Activated naive CD8-positive, alpha-beta T cell treated with anti-CD3 and anti-CD28 coated beads, Interleukin-2, amount 50 U/mL, for 16 hours (primary cell): ENCODE results near the gene SH3BGRL.

ENCODE experiments used
- DNase-seq: peaks from one replicate; pipeline ENCODE4 v3.0.0-alpha.2; 2020; ENCODE audit warnings: low read depth, low spot score

The SH3BGRL gene

DNA sequence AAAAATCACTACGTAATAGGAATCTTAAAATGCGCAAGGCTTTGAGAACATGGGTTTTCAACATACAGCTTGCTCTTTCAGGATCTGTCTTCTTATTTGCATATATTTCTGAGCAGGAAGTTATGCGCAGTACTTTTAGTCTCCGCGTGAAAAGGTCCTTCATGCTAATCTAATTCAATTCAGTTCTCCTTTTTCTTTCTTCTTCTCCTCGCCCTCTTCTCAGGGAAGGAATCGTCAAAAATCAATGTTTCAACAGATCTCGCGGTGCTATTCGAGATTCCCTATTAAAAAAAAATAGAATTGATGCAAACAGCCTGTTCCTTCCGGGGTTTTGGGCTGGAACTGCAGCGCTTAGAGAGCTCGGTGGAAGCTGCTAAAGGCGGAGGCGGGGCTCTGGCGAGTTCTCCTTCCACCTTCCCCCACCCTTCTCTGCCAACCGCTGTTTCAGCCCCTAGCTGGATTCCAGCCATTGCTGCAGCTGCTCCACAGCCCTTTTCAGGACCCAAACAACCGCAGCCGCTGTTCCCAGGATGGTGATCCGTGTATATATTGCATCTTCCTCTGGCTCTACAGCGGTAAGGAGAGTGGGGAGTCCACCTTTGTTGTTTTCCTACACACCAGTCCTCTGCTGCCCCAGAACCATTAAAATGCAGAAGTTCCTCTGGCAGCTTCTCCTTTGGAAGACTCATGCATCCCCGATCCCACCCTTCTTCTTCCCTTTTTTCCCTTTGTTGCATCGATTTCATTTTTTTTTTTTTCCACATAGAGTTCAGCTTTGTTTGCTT, at the start of gene SH3BGRL, which contains the start of gene HMGN5:
Gene SH3BGRL (plus strand): TSS at position 432 of the 785 bp plus-strand sequence. CDS start 99 bp downstream, at position 531.
Gene HMGN5 (minus strand): TSS at position 243 of the 785 bp plus-strand sequence. CDS start 80,364 bp downstream, outside the sequence.
- peak; percentile 15 for DNase-seq

DNA sequence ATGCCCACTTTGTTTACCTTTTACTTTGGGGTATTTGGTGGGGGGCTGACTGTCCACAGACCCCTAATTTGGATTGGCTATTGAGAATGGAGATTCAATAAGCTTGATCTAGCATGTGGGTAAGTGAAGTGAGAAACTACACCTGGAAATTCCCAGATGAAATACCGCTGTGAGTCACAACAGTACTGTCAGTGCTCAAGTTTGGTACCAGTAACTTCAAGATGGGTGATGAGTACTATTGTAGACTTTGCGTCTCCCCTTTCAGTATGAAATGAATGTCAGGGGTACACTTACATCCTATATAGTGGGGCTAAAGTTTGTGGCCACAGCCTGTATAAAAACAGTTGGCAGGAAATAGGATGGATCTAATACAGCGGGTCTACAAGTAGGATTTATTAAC, 33.5 kb upstream of the SH3BGRL start:
- no peak for DNase-seq

DNA sequence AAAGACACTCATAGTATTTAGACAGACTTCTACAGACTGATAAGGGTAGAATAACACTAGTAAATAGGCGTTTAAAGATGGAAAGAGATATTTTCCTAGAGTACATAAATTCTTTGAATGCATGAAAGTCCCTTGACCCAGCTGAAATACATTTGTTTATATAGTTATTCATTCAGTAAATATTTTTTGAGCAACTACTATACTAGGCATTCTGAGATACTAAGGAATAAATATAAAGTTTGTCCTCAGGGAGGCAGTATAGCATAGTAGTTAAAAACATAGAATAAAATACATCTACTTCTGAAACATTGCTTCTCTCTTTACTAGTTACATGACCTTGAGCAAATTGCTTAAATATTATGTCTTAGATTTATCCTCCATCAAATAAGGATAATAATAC, 27.6 kb upstream of the SH3BGRL start:
- DNase-seq = no peak

DNA sequence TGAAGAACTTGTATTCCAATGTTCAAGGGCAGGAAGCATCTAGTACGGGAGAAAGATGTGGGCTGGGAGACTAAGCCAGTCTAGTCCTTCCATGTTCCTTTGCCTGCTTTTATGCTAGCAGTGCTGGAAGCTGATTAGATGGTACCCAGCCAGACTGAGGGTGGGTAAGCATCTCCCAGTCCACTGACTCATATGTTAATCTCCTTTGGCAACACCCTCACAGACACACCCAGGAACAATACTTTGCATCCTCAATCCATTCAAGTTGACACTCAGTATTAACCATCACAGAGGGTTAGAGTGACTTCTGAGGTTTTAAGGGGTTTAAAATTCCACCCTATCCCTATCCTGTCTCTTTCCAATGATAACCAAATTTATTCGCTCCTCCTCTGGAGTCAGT, 6.6 kb upstream of the SH3BGRL start:
- no peak for DNase-seq

DNA sequence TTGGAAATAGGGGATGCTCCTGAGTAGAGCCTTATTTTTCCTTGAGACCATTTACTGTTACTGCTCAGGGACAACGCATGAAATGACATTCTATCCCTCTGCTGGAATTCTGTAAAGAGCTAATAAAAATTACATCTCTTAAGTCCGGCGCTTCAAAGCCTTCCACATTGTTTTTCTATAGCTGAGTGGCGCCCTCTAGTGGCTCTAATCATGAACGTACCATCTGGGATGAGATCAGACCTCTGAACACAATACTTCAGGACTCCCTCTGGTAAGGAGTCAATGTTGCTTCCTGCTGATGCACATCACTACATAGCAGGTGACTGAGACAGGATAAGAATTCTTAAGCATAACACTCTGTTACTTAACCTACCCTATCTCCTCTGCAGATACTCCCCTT, 6.2 kb upstream of the SH3BGRL start:
- DNase-seq = peak; percentile 3

DNA sequence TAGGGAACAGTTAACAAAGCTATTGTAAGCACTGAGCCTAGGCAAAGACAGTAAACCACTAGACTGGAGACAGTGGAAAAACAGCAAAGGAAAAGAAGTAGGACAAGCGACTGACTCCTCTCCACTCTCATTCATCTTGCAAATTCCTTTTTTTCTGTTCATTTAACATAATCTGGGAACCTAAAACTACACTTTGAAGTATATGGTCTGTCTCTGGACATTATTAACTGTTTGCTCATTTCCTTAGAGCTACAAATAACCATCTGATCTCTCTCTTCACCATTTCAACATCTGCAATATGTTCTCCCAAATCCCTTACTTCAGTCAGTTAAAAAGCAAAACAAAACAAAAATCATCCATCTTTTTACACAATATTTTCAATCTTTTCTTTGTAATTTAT, 831 bp upstream of the SH3BGRL start:
- DNase-seq = no peak

DNA sequence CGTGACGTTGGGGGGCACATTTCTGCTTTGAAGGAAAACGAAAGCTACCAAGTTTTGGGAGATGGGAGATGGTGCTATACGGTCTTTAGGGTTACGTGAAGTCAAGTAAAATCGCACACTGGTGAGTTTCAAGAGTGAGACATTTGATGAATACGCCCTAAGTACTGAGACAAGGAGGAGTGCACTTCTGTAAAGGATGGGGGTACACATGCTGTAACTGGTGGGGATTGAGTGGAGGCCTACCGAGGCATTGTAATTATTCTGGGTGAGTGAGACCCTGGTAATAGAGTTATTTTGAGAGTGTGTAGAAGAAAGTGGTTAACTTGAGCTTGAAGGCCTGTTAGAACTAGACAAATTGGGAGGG, 536 bp downstream of the SH3BGRL start:
- no peak for DNase-seq

DNA sequence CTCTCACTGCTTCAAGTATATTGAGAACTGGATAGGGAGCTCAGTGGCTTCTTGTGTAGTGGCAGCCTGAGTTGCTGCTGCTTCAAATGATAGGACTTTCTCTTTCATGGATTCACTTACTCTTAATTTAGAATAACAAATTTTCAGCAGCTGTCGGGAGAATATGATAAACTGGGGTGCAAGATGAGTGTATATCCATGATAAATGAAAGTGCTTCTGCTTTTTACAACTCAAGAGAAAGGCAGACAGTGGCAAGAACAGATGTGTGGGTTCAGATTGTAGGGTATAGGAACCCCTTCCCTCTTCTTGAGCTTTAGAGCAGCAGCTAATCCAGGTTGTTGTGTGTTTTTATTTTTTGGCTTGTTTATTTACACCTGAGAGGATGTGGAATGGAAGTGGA, 1.0 kb downstream of the SH3BGRL start:
- no peak for DNase-seq

DNA sequence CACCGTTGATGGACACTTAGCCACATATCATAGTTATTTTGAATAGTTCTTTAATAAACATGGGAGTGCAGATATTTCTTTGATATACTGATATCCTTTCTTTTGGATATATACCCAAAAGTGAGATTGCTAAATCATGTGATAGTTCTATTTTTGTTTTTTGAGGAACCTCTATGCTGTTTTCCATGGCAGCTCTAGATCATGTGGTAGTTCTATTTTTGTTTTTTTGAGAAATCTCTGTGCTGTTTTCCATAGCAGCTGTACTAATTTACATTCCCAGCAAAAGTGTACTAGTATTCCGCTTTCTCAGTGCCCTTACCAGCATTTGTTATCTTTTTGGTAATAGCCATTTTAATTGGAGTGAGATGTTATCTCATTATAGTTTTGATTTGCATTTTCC, 3.6 kb downstream of the SH3BGRL start:
- no peak for DNase-seq

DNA sequence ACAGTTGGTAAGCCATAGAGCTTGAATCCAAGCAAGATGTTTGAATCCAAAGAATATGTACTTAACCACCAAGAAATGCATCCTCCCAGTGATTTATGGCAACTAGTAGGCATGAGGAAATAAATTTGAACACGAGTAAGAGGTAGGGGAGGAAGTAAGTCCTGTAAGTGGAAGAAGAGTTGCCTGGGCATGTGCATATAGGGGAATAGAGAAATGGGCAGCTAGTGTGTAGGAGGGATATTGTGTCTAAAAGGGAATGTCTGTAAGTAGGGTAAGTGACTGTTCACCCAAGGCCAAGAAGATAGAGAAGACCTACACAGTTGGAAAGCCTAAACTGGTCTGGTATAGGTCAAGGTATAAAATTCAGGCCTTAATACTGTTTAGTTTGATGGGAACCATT, 4.6 kb downstream of the SH3BGRL start:
- DNase-seq = no peak

DNA sequence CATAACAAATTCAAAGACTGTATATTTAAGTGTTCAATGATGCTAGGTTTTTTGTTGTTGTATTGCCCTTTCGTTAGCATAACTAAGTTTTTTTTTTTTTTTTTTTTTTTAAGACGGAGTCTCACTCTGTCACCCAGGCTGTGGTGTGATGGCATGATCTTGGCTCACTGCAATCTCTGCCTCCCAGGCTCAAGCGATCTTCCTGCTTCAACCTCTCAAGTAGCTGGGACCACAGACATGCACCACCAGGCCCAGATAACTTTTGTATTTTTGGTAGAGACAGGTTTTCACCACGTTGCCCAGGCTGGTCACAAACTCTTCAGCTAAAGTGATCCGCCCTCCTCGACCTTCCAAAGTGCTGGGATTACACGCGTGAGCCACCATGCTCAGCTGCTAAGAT, 7.0 kb downstream of the SH3BGRL start:
- DNase-seq = no peak

DNA sequence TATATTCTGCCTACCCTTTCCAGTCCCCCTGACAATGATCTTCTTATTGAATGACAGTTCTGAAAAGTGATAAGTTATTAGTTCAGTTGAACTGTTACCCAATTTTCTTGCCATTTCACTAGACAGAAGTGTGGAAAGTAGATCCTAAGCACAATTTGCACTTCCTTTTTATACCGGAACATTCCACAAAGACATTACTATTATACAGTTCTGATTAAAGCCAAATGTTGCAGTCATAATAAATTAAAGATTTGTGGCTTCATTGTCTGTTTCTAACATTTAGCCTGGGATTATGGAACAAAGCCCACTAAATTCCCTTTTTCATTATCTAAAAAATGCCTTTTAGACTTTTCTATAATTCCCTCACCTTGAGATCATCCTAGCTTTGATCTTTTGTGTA, 13.8 kb downstream of the SH3BGRL start:
- DNase-seq = no peak

DNA sequence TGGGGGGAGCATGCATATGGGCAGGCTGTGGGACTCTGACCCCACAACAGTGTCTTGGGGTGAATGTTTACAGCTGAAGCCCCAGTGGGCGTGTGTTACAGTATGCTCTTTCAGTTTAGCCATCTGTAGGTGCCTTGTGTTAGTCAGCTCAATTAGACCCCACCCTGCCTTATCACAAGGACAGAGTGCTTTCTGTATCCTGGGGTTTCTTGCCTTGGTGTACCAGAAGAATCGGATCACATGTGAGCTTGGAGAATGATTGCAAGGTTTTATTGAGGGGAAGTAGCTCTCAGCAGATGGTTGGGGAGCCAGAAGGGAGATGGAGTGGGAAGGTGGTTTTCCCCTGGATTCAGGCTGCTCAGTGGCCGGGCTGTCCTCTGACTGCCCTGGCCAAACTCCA, 27.3 kb downstream of the SH3BGRL start:
- no peak for DNase-seq

DNA sequence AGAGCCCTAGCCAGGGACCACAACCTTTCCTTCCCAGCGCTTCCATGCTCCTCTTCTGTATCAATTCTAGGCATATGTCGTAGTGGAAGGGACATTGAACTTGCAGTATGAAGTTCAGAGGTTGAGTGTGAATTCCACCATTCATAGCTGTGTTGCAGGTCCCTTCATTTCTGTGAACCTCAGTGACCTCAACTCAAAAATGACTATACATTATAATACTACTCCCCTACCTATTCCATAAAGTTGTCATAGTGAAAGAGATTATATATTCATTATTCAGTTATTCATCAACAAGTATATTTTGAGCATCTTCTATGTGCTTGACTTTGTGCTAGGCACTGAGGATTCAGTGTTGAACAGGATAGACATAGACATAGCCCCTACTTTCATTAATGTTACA, 28.0 kb downstream of the SH3BGRL start:
- no peak for DNase-seq

DNA sequence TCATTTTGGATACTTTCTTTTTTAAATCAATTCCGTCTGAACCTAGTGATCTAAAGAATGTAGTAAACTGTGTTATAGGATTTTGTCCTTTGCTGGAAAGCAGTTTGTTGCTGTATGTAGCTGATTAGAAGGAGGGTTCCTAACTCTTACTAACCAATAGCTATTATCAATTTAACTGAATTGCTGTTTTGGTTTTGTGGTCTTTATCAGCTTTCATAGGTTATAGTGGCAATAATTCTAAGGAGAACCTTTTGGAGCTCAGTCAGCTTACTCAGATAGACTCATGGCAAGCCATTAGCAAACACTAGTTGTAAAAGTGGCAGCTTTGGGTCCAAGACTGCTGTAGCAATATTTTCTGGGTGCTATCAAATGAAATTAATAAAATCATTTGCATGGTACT, 29.6 kb downstream of the SH3BGRL start:
- DNase-seq = no peak

DNA sequence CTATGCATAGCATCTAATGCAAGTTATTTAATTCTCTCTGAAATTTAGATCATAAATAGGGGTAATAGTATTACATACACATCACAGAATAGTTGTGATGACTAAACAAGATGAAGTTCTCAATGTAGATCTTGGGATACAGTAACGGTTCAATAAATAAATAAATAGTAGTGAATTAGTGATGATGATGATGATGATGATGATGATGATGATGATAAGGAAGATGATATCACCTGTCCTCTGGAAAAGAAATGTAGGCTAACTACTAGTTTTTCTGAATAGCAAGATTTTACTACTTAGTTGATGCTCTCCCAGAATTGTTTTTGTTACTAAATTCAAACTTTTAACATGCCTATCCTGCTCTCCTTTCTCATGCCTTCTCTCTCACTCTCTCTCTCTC, 30.3 kb downstream of the SH3BGRL start:
- DNase-seq = no peak

DNA sequence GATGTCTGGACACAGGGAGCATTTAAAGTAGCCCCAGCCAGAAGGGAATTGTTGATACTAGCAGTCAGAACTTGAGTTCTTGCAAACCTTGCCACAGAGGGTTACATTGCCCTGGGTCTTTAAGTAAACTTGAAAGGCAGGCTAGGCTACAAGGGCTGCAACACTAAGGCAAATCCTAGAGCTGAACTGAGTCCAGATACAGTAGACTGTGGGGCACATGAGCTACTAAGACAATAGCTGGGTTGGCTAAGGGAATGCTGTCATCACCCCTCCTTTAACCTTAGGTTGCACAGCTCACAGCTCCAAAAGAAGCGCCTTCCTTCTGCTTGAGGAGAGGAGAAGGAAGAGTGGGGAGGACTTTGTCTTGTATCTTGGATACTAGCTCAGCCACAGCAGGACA, 35.6 kb downstream of the SH3BGRL start:
- DNase-seq = no peak

DNA sequence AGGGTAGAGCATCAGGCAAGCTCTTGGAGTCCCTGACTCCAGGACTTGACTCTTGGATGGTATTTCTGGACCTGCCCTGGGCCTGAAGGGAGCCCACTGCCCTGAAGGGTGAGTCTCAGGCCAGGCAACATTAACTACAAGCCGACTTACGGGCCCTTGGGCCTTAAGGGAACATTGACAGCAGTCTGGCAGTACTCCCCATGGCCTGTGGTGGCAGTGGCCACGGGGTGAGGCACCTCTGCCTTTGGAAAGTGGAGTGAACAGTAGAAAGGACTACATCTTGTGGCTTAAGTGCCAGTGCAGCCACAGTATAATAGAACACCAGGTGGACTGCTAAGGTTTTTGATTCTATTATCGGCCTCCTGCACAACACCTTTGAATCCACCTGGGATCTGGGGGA, 36.3 kb downstream of the SH3BGRL start:
- no peak for DNase-seq

DNA sequence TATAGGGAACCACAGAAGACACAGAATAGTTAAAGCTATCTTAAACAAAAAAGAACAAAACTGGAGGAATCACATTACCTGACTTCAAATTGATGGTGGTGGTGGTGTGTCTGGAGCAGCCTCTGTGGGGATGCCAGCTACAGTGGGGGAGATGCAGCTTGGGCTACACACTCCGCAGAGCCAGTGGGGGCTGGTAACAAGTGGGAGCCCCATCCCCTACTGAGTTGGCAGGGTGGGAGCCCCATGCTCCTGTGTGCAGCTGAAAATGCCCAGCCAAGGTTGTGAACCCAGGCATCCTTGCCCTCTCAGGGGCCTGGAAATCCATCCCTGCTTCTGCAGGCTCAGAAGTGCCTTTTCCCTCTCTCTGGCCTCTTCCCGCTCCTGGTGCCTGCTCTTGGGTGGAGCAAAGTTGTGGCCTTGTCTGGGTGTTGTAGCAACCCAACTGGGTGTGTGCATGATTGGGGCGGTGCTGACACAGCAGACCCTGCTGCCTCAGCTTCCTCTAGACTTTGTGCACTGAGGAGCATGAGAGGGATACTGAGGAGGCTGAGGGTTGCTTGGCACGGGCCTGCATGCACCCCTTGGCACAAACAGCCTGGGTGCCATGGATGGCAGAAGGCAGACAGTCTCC, 38.9 kb downstream of the SH3BGRL start:
- no peak for DNase-seq

DNA sequence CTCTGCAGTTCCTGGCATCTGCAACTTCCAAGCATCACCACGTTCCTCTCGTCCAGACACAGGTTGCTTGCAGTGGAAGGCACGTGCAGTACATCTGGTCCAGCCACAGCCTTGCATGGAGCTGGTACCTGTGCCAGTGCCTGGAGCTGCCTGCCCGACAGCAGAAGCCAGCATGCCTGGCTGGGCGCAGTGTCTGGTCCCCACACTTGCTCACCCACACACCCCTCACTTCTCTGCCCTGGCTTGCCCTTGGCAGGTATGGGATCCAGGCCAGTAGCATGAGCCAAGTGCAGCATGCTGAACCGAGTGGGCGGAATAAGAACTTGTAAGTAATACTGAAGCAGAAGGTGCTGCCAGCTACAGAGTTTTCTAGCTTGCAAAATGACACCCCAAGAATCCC, 39.9 kb downstream of the SH3BGRL start:
- no peak for DNase-seq

DNA sequence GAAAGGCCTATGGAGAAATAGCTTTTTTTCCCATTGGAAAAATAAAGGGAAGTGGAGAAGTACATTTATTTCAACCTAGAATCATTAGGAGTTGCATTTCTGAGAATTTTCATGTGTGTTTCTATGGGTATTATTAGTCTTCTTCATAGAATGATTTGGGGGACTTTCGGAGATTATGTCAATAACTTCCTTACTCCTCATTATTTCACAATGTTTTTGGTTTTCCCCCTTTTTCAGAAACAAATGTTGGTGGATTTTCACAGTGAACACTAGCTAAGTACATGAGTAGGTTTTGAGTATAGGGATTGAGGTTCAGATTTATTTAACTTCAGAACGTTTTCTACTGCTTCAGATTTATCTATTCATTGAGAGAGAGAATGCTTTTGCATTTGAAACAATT, 54.0 kb downstream of the SH3BGRL start:
- no peak for DNase-seq

DNA sequence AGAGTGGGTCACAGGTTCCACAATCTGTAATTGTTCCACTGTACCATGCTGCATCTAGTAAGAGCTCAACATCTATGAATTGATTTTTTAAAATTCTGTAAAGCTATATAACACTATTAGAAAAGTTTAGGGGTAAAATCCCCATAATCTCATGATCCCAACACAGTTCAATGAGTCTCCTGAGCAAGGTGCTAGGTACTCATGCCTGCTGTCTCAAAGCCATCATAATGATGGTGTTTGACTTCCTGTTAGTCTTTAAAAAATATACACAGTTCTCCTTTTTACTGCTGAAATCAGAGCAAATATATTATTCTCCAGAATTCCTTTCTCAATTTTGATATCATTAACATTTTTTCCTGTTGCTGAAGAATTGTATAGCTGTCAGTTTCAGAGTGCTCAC, 55.9 kb downstream of the SH3BGRL start:
- DNase-seq = no peak

DNA sequence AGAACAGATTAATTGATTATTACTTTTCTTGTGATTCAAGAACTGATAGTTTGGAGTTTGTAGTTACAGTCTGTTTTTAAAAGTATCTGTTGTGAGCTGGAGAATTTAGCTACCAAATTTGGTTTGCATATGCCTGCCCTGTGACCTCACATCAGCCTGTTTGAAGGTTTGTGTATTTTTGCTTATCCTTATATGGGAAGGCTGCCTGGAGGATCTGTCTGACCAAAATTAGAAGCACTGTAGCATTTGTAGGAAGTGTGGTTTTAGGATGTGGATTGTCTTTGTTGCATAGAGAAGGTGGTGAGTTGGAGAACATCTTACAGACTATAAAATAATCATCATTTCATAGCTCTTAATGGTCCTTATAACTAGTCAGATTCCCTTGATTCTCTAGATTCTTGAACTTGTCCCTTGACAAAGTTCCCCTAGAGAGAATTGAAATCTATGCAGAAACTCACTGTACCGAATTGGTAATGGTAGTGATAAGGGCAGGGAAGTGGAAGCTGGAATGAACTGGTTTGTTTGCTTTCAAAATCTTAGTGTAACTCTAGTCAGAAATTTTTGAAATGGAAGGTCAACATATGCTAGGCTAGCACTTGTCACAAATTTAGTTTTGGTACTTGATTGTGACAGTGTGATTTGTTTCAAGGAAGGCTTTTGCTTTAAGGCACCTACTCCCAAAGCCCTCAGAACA, 57.3 kb downstream of the SH3BGRL start:
- DNase-seq = no peak
